ENCODE measurements around the gene RDX. TPM values are rescaled to one million over a fixed set of nuclear protein-coding genes. Genes with fewer than 3 reads are reported as not detected.

Gene RDX
- total RNA-seq, 1 experiment from 2014 or later, result 76.8 TPM

- no TSS peak for BruUV-seq (replicated peaks)
- intact Hi-C loops (cut with micrococcal nuclease; ENCODE audit: unreplicated experiment), result no loop called here
- Mint-ChIP-seq H3K27ac (ENCODE audit: unreplicated experiment) (no peak overlapping the region), H3K27me3 (ENCODE audit: unreplicated experiment) (no peaks in the 10 kb centered on the region), H3K4me3 (ENCODE audit: low read depth, unreplicated experiment) (no peak overlapping the region), H3K36me3 (ENCODE audit: insufficient read depth, unreplicated experiment) (peaks cover 5% of the 10 kb centered on the region), H3K9me3 (ENCODE audit: low read depth, unreplicated experiment) (no peaks in the 10 kb centered on the region), H3K4me1 (ENCODE audit: low read depth, unreplicated experiment) (no peaks in the 10 kb centered on the region)
- CTCF ChIA-PET, result no interaction called here
- DNase-seq, result peak; percentile 72
- peak; percentile 52 for TF ChIP-seq CTCF (IDR thresholded peaks at IDR 0.05; ENCODE audit: unreplicated experiment)
Observed at GRCh38 chr11:110173811-110174644, 122.4 kb downstream of the RDX start.

DNA sequence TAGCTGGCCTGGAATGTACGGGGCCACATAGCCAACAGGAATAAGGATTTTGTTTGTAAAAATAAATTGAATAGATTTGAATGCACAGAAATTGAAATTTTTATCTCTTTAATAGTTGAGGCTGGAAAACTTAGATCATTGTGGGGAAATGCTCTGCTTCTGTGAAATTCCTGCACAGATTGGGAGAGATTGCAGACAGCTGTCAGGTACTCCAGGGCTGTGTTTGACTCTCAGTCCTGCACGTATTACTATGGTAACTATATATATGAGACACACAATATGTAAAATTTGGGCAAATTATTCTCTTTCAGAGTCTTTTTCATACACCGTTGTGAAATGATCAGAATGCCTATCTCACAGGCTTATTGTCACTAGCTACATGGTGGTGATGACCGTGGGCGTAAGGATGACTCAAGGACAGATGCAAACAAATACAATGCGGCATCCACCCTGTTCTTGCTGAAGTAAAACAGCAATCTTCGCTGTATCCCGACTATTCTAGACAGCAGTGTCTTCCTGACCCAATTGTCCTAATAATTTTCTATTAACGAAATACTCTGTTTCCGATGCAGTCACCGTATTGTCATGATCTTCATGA lies 123.8 kb downstream of the RDX start:
- BruUV-seq (replicated peaks), result no TSS peak
- Mint-ChIP-seq H3K4me1 (ENCODE audit: low read depth, unreplicated experiment) (no peaks in the 10 kb centered on the region), H3K27me3 (ENCODE audit: unreplicated experiment) (no peaks in the 10 kb centered on the region), H3K36me3 (ENCODE audit: insufficient read depth, unreplicated experiment) (peaks cover 5% of the 10 kb centered on the region), H3K4me3 (ENCODE audit: low read depth, unreplicated experiment) (no peak overlapping the region), H3K27ac (ENCODE audit: unreplicated experiment) (no peak overlapping the region), H3K9me3 (ENCODE audit: low read depth, unreplicated experiment) (no peaks in the 10 kb centered on the region)
- CTCF ChIA-PET, result no interaction called here
- TF ChIP-seq CTCF (IDR thresholded peaks at IDR 0.05; ENCODE audit: unreplicated experiment), result no peak
- intact Hi-C loops (cut with micrococcal nuclease; ENCODE audit: unreplicated experiment), result no loop called here
- no peak for DNase-seq

DNA sequence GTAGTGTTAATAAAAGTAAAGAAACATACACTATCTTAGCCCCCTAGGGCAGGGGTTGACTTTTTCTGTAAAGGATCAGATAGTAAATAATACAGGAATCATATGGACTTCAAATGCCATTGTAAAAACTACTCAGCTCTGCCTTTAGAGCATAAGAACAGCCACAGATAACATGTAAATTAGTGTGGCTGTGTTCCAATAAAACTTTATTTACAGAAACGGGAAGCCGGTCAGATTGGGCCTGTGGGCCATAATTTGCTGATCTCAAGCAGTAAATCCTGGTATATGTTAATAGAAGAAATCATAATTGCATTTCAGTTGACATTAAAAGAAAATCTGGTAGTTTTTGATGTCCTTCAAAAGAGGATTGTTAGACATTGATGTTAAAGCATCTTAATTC lies 126.7 kb downstream of the RDX start:
- intact Hi-C loops (cut with micrococcal nuclease; ENCODE audit: unreplicated experiment), result no loop called here
- Mint-ChIP-seq H3K9me3 (ENCODE audit: low read depth, unreplicated experiment) (no peaks in the 10 kb centered on the region), H3K27ac (ENCODE audit: unreplicated experiment) (no peak overlapping the region), H3K4me1 (ENCODE audit: low read depth, unreplicated experiment) (no peaks in the 10 kb centered on the region), H3K36me3 (ENCODE audit: insufficient read depth, unreplicated experiment) (peaks cover 5% of the 10 kb centered on the region), H3K4me3 (ENCODE audit: low read depth, unreplicated experiment) (no peak overlapping the region), H3K27me3 (ENCODE audit: unreplicated experiment) (no peaks in the 10 kb centered on the region)
- BruUV-seq (replicated peaks), result no TSS peak
- CTCF ChIA-PET, result no interaction called here
- no peak for TF ChIP-seq CTCF (IDR thresholded peaks at IDR 0.05; ENCODE audit: unreplicated experiment)
- no peak for DNase-seq

DNA sequence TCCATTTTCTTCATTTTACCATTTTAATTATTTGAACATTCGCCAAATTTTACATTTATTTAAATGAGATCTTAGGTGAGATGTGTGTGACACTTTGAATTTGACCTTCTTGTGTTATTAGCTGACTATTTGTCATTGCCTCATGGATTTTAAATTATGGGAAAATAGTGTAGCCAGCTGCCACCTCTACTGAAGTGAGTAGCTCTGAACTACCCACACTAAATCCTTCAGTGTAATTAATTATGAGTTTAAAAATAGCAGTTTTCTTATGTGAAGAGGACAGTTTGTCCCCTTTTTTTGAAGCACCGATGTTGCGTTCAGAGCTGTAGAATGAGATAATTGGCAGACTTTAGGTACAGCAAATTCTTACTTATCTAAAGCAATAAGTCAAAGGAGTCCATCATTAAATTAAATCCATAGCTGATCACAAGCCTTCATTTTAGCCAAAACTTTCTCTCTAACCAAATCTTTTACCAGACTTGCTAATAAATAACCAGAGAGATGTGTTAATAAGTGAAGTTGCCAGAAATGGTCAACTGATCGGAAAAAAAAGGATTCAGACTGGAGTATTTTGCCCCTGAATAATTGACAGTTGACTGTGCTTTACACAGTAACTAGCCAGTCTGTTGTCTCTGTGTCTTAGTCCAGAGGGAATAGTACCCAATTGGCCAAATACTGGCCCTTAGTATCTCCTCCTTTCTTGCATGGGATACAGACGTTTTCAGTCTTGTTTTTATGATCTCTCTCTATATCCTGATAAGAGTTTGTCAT lies 128.2 kb downstream of the RDX start:
- no peaks in the 10 kb centered on the region for H3K9me3 Mint-ChIP-seq (ENCODE audit: low read depth, unreplicated experiment)
- CTCF ChIA-PET, result no interaction called here

More for the DNA sequence above, 128.2 kb downstream of the RDX start:
- H3K4me1 Mint-ChIP-seq (ENCODE audit: low read depth, unreplicated experiment), result no peaks in the 10 kb centered on the region
- H3K27ac Mint-ChIP-seq (ENCODE audit: unreplicated experiment), result no peak overlapping the region
- intact Hi-C loops (cut with micrococcal nuclease; ENCODE audit: unreplicated experiment), result no loop called here
- BruUV-seq (replicated peaks), result no TSS peak
- no peak for DNase-seq
- TF ChIP-seq CTCF (IDR thresholded peaks at IDR 0.05; ENCODE audit: unreplicated experiment), result no peak
- no peaks in the 10 kb centered on the region for H3K27me3 Mint-ChIP-seq (ENCODE audit: unreplicated experiment)
- no peaks in the 10 kb centered on the region for H3K36me3 Mint-ChIP-seq (ENCODE audit: insufficient read depth, unreplicated experiment)
- H3K4me3 Mint-ChIP-seq (ENCODE audit: low read depth, unreplicated experiment), result no peak overlapping the region
